AG08396 (cell line): ENCODE data around the gene NAB2.
A peak's percentile ranks its signal among the peaks of the same experiment; 100 is the strongest.

Experiments used
- DNase-seq: peaks from one replicate; pipeline ENCODE4 v3.0.0; 2012; ENCODE audit warnings: low spot score, mixed read lengths

Gene NAB2

DNA sequence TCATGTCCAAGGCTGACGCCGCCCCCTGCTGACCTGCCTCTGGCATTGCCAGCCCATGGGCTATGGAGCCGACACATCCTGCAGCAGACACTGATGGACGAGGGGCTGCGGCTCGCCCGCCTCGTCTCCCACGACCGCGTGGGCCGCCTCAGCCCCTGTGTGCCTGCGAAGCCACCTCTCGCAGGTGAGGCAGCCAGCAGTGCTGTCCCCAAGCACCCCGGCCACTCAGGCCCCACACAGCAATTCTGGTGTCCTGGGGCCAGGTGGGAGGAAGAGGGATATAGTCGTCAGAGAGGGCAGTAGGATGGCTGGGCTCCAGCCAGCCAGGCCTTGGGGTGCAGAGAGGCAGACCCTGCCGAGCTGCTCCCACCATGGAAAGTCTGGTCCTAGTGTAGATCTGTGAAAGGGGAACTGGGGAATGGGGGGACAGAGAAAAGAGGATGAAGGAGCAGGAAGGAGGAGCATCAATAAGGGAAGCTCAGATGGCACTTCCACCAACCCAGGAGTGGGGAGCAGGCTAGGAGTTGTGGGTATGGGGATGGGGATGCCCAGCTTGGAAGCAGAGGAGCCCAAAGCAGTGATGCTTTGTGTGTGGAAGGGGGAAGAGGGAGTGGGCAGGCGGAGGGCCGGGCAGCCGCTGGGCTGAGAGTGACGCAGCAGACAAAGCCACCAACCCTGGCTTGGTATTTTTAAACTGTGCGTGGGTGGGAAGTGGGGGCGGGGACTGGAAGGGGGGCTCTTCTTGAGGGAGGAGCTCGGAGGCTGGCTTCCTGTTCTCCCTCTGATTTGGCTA, 4.7 kb downstream of the NAB2 start:
- peak; percentile 89 for DNase-seq

DNA sequence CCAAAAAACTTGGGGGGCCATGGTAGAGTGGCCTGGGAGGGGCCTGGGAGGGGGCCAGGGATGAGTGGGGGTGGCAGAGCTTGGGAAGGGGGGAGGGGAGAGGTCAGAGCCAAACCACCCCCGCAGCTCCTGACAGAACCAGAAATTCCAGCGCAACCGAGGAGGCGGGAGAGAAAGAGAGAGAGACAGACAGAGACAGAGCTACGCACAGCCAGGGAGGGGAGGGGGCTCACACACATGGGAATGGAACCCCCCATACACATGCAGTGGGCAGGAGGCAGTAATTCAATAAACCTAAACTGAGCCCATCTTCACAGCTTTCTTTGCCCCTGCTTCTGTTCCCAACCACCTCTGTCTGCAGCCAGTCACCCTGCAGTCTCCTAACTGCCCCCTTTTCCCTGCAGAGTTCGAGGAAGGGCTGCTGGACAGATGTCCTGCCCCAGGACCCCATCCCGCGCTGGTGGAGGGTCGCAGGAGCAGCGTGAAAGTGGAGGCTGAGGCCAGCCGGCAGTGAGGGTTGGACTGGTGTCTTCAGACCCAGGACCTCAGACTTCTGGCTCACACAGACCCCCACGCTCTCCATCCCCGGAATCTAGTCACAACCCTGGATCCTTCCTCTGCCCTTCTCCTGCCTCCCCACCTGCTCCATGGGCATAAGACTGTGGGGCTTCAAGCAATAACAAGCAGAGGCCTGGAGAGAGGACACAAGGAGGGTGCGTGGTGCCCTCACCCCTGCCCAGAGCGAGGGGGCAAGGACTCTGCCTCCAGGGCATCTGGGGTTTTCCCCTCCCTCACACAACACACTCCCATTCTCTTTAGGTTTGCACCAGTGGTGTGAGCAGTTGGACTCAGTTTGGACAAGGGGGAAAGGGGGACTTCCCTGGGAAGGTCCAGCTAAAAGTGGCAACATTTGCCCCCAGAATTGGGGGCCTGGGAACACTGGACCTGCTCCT, 5.6 kb downstream of the NAB2 start:
- DNase-seq: no peak

DNA sequence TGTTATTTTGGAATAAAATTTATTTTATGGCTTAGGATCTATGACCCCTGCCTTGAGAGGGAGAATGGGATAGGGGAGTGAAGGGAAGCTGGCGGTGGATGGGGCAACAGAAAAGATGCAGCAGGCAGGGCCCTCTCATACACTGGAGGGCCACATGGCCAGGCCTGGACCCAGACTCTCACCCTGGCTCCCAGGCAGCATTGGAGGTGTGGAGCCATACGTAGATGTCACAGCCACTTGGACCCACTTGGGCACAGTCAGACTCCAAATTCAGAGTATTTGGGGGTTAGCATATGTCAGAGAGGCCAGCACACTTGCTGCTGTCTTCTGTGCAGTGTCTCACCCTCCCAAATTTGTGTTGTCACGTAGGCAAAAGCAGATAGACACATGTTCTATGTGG, 6.5 kb downstream of the NAB2 start:
- no peak for DNase-seq

DNA sequence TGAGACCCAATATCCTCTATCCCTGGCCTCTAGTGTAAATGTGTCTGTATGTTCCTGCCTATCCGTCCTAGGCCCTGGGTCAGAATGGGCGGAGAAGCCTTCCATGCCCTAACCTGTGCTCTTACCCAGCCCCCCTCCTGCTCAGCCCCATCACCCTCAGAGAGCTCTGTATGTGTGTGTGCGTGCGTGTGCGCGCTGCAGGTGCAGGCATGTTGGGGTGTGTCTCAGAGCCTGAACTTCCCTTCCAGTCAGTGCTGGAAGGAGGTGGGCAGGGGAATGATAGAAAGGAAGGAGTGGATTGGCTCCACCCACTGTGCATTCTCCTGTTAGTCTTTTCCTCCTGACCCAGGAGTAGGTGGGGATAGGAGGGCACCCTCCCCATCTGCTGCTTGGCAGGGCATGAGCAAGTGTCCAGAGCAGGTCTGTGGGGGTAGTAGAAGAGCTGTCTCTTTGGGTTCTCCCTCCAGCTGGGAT, 7.2 kb downstream of the NAB2 start:
- DNase-seq: no peak

DNA sequence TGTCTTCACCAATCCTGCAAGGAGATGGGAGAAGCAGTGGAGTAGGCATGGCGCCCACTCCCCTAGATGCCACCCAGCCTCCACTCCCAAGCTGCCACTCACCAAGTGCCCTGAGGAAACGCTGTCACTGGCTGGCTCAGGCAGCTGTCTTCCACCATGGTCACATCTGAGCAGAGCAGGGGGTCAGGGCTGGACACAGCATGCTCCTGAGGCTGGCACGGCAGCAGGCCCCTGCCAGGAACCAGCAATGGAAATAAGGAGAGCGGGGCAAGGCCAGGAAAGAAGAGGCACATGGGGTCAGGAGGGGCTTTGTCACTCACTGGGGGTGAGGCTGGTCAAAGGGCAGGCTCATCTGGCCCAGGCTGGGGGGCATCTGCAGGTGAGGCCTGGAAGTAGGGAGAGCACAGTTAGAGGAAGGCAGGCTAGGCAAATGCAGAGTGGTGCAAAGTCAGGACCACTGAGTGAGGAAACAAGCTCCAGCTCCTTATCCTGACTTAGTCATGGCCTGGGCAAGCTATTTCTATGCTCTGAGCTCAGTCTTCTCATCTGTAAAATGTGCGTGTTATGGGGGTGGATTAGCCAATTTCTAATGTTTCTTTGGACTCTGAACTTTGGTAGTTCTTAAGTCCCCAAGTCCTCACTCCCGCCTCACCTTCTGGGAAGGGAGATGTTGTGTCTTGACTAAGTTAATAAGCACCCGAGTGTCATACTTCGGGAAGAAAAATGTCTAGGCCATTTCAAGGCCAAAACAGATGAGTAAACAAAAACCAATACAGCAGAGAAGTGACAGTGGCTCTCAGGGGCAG, 8.0 kb downstream of the NAB2 start:
- no peak for DNase-seq

DNA sequence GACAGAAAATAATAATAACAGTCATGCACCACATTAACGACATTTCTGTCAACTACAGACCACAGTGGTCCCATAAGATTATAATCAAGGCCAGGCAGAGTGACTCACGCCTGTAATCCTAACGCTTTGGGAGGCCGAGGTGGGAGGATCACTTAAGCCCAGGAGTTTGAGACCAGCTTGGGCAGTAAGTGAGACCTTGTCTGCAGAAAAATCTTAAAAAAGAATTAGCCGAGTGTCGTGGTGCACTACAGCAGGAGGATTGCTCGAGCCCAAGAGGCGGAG, 8.6 kb downstream of the NAB2 start:
- no peak for DNase-seq

DNA sequence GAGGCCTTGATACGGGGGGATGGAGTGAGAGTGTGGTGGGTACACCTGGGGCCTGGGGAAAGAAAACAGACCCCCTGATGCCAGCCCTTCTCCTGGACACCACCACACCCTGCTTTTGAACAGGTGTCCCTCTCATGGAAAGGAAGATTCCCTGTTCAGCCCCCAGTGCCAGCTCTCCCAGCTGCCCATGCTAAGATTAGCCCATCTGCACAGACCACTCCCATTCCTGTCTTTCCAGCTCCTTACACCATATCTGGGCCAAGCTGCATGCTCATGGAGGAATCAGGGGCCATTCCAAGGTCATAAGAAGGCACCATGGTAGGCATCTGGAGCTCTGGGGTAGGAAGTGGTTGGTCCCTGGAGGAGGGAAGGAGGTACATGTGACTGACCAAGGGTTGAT, 9.6 kb downstream of the NAB2 start:
- DNase-seq: no peak

DNA sequence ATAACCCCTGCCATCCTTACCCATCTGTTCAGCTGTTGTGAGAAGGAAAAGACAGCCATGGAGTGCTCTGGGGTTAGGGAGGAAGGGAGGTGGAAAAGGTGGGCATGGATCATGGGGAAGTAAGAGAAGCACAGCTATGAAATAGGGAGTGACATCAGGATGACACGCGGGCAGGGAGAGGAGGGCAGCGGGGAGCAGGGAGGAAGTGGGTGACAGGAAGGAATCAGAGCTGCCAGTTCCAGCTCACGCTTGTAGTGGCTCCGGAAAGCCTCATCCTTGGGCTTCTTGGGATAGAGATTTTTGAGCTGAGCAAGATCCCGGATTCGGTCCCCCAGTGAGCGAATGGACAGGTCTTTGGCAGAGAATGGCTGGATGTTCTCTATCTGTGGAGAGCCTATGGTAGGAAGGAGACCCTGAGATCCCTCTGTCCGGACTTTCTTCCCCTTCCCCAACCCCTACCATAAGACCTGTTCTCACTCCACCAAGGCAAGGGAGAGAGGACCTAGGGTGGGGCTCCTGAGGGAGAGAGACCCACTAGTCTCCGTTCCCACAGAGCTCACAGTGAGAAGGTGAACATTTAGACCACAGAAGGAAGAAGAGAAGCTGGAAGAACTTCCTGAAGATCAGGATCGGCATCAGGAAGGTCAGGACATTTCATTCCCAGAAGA, 10.3 kb downstream of the NAB2 start:
- no peak for DNase-seq

DNA sequence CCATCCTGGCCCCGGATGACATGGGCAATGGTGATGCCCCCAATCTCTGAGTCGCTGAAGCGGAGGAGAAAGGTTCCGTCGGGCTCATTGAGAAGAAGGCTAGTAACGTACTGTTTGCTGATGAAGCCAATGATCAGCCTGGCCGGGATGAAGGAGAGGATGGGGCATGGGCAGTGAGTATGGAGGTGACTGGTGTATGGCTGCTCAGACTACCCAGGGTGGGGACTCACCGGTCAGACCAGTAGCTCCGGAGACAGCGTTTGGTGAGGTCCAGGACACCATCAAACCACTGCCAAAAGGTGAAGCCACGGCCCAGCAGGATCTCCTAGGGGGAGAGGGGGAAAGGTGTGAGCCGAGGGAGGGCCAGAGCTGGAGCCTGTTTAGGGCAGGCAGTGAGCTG, 10.9 kb downstream of the NAB2 start:
- no peak for DNase-seq

DNA sequence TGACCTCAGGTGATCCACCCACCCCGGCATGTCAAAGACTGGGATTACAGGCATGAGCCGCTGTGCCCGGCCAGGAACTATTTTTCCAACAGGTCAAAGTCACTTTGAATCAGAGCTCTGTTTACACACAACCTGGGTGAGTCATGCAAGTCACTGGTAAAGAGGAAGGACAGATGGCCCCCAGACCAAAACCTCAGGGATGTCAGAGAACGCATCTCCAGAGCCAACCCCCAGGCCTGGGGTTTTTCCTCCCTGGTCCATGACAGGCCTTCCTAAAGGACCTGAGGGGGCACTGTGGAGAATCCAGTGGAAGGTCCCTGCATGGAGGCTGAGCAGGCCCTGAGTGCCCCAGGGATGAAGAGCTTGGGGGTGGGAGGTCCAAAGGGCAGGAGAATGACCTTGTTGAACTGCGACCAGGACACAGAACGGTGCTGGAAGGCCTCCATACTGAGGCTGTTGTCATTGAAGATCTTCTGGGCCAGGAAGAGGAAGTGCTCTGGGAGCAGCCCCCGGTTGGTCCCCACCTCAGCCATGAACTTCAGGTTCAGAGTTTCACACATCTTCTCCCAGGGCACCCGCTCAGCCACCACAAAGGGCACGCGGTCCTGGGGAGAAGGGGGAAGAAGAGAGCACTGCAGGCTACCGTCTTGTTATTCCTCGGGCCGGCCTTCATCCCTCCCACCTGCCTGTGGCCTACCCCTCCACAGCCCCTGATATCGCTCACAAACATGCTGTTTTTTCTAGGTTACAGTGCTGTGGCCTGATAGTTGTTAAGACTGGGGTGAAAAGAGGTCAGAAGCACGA, 13.2 kb downstream of the NAB2 start:
- no peak for DNase-seq

DNA sequence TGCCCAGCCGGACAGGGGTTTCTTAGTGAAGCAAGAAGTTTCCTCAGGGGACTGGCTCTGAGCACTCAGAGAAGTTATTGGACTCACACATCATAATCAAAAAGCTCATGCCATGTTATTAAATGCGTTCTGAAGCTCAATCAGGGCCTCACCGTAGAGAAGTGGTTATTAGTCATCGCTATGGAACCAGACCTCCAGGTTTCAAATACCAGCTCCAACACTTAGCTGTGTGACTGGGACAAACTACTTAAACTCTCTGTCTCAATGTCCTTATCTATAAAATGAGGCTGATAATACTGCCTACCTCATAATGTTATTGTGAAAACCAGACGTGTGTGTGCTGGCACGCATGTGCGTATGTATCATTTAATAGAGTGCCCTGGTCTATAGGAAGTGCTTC, 14.9 kb downstream of the NAB2 start:
- no peak for DNase-seq

DNA sequence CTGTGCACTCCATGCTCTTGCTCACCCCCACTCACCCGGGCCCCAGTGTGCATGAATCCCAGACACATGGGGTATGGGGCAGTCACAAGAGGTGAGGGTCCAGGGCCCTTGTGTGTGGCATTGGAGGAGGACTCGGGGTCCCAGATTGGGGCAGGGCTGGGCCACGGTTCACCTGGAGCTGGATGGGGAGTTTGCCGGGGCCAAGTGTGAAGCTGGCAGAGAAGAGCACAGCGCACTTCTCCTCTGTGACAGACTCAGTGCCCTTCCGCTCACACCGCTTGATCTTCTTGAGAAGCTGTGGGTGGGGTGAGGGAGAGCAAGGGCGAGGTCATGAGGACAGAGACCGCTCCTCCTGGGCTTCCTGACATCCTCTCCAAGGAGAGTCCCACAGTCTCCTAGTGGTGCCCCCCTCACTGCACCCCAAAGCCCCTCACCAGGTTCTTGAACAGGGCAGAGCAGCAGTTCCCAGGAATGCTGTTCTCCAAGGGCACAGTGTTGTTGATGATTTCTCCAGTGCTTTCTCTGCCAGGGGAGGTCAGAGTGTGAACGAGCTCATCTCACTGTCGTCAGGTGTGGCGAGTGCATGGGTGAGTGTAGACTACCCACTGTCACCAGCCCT, 15.5 kb downstream of the NAB2 start:
- no peak for DNase-seq

DNA sequence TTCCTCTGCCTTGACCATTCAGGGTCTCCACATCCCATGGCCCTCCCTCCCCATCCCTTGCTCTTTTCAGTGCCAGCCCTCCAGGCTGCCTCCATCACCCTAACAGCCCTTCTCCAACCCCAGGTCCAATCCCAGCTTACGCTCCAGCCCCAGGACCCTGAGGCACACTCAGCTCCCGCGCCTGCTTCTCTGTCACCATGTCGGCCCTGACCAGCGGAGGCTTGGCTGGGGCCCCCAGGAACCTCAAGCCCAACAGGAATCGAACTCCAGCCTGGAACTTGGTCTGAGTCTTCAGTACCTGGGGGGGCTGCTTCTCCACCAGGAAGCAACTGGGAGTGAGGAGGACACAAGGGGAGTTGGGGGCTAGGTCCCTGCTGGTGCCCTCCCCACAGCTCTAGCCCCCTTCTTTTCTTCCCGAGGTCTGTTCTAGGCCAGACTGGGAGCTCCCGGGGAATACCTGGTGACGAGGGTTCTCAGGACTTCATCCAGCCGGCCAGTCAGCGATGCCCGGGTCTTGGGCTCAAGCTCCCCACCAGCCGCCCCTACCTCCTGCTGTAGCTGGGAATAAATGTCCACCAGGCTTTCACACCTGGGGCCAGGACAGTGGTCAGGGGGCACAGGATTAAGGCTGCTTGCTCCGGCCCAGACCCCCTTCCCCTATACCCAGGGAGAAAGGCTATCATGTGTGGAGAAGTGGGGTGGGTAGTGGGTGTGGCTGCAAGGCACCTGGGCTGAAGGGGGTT, 16.3 kb downstream of the NAB2 start:
- no peak for DNase-seq

DNA sequence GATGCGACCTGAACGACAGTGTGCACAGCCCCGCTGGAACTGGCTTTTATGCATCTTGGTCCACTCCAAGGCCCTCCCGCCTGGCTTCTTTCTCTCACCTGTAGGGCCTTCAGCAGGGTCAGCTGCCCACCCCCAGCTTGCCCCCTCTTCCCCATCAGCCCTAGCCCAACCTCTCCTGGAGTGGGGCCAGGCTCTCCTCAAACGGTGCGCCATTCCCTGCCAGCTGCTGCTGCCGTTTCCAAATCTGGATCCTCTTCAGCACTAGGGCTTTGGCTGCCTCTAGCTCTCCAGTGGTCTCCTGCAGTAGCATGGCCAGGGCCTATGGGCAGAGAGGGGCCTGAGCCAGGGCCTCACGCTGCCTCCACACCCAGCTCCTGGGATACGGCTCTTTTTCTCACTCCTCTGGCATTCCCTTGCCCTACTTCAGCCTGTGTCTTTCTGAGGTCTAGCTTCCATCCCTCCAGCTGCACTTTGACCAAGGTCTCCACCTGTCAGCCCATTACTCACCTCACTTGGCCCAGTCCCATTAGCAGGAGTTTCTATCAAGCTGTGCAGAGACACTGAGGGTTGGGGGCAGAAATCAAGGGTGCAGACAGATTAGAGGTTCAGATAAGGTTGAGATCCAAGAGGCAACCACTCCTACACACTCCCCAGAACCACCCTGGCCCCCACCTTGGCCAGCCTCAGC, 17.3 kb downstream of the NAB2 start:
- no peak for DNase-seq

DNA sequence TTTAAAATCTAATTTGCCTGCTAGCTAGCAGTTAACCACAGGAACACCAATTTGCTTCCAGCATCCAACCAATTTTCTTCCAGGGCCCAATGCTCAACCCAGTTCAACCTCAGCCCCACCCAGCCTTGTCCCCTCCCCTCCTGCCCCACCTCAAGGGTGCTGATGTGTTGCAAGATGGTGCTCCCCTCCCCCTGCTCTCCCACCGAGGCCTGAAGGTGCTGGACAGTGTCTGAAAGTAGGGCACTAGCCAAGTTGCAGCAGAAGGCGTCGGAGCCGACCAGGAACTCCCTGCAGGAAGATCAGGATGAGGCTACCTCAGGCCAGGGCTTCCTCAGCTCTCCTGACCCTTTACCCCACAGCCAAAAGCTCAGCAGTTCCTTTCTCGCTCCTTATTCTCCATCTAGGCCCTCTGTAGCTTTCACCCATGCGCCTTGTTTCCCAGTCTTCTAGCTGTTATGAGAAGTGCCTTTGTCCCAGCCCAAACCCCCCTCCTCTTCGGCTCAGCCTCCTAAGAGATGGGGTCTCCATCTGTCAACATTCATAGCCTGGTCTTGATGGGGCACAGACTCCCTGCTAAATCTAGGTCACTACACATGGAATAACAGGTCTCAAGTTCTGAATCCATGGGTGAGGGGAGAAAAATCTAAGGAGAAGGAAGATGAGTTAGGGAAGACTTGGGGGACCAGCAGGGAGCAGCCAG, 18.7 kb downstream of the NAB2 start:
- DNase-seq: no peak

DNA sequence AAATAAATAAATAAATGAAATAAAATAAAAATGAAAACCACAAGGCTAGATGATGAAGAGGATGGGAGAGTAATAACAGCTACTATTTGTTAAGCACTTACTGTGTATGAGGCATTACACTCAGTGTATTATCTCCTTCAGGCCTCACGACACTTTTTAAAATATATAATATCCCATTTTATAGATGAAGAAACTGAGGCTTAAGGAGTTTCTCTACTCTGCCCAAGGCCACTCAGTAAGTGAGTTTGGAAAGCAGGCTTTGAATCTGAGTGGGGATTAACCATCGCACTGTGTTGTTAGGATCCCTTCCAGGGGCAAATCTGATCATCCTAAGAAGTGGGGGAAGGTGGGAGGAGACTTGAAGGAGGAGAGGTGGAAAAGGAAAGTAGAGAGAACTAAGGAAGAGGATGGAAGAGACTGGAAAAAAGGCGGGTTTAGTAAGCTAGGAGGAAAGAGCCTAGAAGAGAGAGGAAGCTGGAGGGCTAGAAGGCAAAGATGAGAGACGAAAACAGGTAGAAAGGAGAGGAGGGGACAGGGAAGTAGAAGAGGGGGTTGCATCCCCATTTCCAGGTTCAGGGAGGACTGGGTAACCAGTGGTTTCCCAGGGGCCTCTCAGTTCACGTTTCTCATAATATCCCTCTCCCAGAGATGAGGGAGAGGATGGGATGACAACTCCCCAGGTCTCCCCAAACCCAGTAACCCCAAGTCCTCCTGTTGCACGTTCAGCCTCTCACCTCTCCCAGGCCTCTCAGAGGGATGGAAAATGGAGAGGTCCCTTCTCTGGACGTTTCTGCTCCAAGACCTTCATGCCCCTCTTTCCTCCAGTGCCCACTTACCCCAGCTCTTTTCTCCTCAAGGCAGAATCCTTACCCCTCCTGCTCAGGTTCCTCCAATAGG, 20.5 kb downstream of the NAB2 start:
- no peak for DNase-seq
